ENCODE results near the gene INHBE.

DNA sequence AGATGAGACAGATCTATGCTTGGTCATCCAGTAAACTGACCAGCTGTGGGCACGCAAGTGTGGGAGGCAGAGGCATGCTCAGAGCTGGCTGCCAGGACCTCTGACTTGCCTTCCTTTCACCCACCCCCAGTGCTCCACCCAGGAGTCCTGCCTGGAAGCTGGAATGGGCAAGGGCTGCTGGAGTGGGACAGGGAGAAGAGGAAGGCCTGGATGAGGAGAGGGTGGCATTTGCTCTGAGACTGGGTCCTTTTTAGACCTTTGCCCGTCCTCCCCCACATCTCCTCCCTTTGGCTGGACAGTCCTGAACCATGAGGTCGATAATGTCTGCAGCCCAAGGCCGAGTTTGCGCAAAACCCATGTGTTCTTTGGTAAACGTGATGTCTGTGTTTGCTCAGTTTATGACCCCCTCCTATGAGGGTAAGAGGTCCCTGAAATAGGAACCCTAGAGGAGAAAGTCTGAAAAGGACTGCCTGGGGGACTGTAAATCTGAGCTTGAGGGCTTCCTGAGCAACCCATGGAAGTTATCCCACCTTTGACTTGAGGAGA is 3.8 kb upstream of the INHBE start:
- TF ChIP-seq, protein P1, sequence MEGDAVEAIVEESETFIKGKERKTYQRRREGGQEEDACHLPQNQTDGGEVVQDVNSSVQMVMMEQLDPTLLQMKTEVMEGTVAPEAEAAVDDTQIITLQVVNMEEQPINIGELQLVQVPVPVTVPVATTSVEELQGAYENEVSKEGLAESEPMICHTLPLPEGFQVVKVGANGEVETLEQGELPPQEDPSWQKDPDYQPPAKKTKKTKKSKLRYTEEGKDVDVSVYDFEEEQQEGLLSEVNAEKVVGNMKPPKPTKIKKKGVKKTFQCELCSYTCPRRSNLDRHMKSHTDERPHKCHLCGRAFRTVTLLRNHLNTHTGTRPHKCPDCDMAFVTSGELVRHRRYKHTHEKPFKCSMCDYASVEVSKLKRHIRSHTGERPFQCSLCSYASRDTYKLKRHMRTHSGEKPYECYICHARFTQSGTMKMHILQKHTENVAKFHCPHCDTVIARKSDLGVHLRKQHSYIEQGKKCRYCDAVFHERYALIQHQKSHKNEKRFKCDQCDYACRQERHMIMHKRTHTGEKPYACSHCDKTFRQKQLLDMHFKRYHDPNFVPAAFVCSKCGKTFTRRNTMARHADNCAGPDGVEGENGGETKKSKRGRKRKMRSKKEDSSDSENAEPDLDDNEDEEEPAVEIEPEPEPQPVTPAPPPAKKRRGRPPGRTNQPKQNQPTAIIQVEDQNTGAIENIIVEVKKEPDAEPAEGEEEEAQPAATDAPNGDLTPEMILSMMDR (tag by site-specific recombination; IDR thresholded peaks at IDR 0.05) = no peak
- no peak for TF ChIP-seq ZNF114 (tag by site-specific recombination; IDR thresholded peaks at IDR 0.05)
- TF ChIP-seq, protein P2, sequence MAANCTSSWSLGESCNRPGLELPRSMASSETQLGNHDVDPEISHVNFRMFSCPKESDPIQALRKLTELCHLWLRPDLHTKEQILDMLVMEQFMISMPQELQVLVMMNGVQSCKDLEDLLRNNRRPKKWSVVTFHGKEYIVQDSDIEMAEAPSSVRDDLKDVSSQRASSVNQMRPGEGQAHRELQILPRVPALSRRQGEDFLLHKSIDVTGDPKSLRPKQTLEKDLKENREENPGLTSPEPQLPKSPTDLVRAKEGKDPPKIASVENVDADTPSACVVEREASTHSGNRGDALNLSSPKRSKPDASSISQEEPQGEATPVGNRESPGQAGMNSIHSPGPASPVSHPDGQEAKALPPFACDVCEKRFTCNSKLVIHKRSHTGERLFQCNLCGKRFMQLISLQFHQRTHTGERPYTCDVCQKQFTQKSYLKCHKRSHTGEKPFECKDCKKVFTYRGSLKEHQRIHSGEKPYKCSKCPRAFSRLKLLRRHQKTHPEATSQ (tag by site-specific recombination; IDR thresholded peaks at IDR 0.05) = no peak
- TF ChIP-seq, protein P3, sequence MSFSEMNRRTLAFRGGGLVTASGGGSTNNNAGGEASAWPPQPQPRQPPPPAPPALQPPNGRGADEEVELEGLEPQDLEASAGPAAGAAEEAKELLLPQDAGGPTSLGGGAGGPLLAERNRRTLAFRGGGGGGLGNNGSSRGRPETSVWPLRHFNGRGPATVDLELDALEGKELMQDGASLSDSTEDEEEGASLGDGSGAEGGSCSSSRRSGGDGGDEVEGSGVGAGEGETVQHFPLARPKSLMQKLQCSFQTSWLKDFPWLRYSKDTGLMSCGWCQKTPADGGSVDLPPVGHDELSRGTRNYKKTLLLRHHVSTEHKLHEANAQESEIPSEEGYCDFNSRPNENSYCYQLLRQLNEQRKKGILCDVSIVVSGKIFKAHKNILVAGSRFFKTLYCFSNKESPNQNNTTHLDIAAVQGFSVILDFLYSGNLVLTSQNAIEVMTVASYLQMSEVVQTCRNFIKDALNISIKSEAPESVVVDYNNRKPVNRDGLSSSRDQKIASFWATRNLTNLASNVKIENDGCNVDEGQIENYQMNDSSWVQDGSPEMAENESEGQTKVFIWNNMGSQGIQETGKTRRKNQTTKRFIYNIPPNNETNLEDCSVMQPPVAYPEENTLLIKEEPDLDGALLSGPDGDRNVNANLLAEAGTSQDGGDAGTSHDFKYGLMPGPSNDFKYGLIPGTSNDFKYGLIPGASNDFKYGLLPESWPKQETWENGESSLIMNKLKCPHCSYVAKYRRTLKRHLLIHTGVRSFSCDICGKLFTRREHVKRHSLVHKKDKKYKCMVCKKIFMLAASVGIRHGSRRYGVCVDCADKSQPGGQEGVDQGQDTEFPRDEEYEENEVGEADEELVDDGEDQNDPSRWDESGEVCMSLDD (tag by site-specific recombination; IDR thresholded peaks at IDR 0.05) = no peak
- no peak for TF ChIP-seq SP2 (tag by site-specific recombination; IDR thresholded peaks at IDR 0.05)

All from HEK293 (cell line).